SJSA1 (cell line): ENCODE data around the gene MSANTD1. TPM values are rescaled to one million over a fixed set of nuclear protein-coding genes. Genes with fewer than 3 reads are reported as not detected.

Experiments used
- DNase-seq, 2 experiments: peaks; one replicate each; pipeline ENCODE4 v3.0.0-alpha.2; 2015 to 2020; ENCODE audit warnings: low spot score in 2 of 2, low read depth in 1 of 2
- H3K27ac ChIP-seq: fragments of 250-450 bp; sonication (Bioruptor Pico); 2 replicates; pipeline ENCODE4 v1.5.1; 2020; ENCODE audit warnings: mild to moderate bottlenecking, moderate library complexity
- H3K27me3 ChIP-seq: fragments of 250-450 bp; sonication (Bioruptor Pico); replicated peaks from 2 replicates; pipeline ENCODE4 v1.5.1; 2020; ENCODE audit warnings: mild to moderate bottlenecking, moderate library complexity
- H3K36me3 ChIP-seq: fragments of 250-450 bp; sonication (Bioruptor Pico); 2 replicates; pipeline ENCODE4 v1.5.1; 2020; ENCODE audit warnings: mild to moderate bottlenecking
- H3K4me1 ChIP-seq: fragments of 250-450 bp; sonication (Bioruptor Pico); replicated peaks from 2 replicates; pipeline ENCODE4 v1.6.1; 2021; ENCODE audit warnings: mild to moderate bottlenecking
- H3K4me3 ChIP-seq: fragments of 250-450 bp; sonication (Bioruptor Pico); 2 replicates; pipeline ENCODE4 v1.5.1; 2020; ENCODE audit warnings: mild to moderate bottlenecking
- H3K9me3 ChIP-seq: fragments of 250-450 bp; sonication (Bioruptor Pico); replicated peaks from 2 replicates; pipeline ENCODE4 v1.5.1; 2020; ENCODE audit warnings: mild to moderate bottlenecking
- total RNA-seq: library from RNA; depleted of rRNA; stranded (reverse); fragments of >200 nt; shearing (Covaris generic); gene quantifications from 2 replicates; pipeline ENCODE4 v1.2.3, GENCODE V29; 2014

Gene MSANTD1
- total RNA-seq, 1 experiment from 2014 or later: 0.21 TPM

DNA sequence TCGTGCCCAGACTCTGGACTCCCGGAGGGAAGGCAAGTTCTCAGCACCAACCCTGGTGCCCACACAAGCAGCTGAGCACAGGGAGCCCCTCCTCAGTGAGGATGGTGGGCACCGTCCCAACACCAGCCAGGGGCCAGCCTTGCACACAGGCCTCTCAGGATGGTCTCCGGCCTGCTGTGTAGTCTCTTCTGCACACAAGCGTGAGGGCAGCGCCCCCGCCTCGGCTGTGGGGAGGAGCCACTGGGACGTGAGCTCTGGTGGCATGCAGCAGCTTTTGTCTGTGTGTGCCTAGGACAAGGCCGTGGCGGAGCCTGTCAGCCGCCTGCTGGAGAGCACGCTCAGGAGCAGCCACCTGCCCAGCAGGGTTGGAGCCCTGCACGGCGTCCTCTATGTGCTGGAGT lies 16.1 kb upstream of the MSANTD1 start:
- H3K27me3 ChIP-seq: no peaks in the 10 kb centered on the region
- no peaks in the 10 kb centered on the region for H3K9me3 ChIP-seq
- H3K4me3 ChIP-seq: no peak overlapping the region
- no peak overlapping the region for H3K27ac ChIP-seq
- DNase-seq: no peak
- H3K4me1 ChIP-seq: peaks cover 12% of the 10 kb centered on the region
- H3K36me3 ChIP-seq: peaks cover 26% of the 10 kb centered on the region

DNA sequence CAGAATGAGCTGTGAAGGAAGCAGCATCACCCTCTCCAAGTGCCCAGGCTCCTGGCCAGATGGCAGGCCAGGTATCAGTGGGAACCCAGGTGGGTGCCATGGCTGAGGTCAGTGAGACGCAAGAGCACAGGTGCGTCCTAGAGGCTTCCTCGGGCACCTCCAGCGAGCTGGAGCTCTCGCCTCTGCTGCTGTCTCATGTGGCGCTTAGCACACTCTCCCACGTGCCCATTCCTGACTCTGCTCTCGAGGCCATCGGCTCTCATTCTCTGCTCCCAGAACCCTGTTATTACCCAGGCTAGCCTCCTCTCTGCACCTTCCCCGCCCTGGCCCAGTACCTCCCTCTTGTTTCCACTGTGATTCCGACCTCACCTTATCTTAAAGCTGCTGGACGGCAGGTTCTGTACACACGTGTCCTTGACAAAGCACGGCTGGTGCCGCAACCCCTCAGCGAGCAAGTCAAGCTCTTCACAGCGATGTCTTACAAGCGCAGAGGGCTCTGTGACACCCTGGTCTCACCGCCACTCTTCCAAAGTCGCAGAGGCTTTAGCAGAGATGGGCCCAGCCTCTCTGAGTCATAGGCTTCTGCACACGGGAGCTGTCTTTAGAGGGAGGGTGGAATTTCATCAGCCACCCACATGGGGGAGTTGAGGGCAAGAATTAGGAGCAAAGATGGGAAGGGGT lies 15.4 kb upstream of the MSANTD1 start:
- DNase-seq: no peak

DNA sequence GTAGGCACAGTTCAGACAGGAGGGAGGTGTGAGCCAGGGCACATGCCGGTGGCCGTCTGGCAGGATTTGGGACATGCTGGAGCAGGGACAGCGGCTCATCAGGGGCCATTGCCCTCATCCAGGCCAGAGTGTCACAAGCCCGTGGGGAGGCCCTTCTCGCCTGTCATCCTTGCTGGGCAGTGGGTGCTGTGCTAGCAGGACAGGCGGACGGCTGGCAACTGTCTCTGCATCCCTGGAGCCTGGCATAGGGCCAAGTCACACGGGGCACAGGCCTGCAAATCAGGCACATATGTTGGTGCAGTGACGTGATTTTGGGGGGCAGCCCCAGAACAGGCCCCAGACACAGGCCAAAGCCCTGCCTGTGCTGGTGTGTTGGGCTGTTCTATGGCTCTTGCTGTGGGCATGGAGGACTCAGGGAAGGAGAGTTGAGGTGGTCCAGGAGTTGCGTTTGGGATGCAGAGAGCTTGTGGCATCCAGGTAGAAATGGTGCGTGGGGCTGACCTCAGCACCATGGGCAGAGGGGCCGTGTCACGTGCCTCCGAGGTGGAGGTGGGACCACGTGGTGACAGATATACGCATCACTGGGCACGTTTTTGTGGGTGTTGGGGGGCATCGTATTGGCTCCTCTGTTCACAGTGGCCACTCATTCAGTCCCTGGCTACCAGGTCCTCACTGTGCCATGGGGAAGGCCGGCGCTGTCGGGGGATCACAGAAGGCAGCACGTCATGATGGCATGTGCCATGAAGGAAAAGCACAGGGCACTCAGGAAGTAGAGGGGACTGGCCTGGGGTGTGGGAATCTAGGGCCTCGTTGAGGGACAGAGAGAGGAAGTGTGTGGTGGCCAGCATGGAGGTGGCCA lies 14.6 kb upstream of the MSANTD1 start:
- no peak for DNase-seq
- no peak overlapping the region for H3K4me3 ChIP-seq
- H3K36me3 ChIP-seq: peaks cover 22% of the 10 kb centered on the region
- H3K4me1 ChIP-seq: peaks cover 12% of the 10 kb centered on the region
- H3K27ac ChIP-seq: no peak overlapping the region
- no peaks in the 10 kb centered on the region for H3K9me3 ChIP-seq
- no peaks in the 10 kb centered on the region for H3K27me3 ChIP-seq

More for the DNA sequence above, 15.4 kb upstream of the MSANTD1 start:
- H3K4me1 ChIP-seq: peaks cover 12% of the 10 kb centered on the region
- no peaks in the 10 kb centered on the region for H3K27me3 ChIP-seq
- no peaks in the 10 kb centered on the region for H3K9me3 ChIP-seq
- no peak overlapping the region for H3K4me3 ChIP-seq
- peaks cover 26% of the 10 kb centered on the region for H3K36me3 ChIP-seq
- H3K27ac ChIP-seq: no peak overlapping the region

DNA sequence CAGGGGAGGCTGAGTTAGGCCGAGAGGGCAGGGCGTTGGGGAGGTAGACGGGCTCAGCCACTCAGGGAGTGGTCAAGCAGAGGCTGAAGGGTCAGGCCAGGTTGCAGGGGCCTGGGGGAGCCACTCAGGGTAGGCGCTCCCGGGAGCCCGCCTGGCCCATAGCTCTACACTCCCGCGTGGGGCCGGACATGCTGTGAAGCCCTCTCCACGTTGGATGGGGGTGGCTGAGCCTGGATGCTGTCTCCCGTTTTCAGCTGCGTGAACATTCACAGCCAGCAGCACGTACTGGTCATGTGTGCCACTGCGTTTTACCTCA lies 14.0 kb upstream of the MSANTD1 start:
- H3K36me3 ChIP-seq: peaks cover 16% of the 10 kb centered on the region

GRCh38 chr4:3235581-3235980 lies 13.4 kb upstream of the MSANTD1 start:
- Histone ChIP-seq H3K27me3 (no peaks in the 10 kb centered on the region), H3K4me3 (no peak overlapping the region), H3K27ac (no peak overlapping the region), H3K9me3 (no peaks in the 10 kb centered on the region), H3K36me3 (peaks cover 15% of the 10 kb centered on the region), H3K4me1 (peaks cover 12% of the 10 kb centered on the region)
- no peak for DNase-seq

More for the DNA sequence above, 14.0 kb upstream of the MSANTD1 start:
- Histone ChIP-seq H3K27ac (no peak overlapping the region), H3K4me1 (peaks cover 12% of the 10 kb centered on the region), H3K4me3 (no peak overlapping the region), H3K9me3 (no peaks in the 10 kb centered on the region), H3K27me3 (no peaks in the 10 kb centered on the region)
- no peak for DNase-seq

- H3K9me3 ChIP-seq: no peaks in the 10 kb centered on the region
- H3K4me1 ChIP-seq: peaks cover 9% of the 10 kb centered on the region
- DNase-seq: no peak
- peaks cover 9% of the 10 kb centered on the region for H3K36me3 ChIP-seq
- H3K27ac ChIP-seq: no peak overlapping the region
- H3K27me3 ChIP-seq: no peaks in the 10 kb centered on the region
- no peak overlapping the region for H3K4me3 ChIP-seq
Measured at GRCh38 chr4:3236326-3236878, 12.6 kb upstream of the MSANTD1 start.

DNA sequence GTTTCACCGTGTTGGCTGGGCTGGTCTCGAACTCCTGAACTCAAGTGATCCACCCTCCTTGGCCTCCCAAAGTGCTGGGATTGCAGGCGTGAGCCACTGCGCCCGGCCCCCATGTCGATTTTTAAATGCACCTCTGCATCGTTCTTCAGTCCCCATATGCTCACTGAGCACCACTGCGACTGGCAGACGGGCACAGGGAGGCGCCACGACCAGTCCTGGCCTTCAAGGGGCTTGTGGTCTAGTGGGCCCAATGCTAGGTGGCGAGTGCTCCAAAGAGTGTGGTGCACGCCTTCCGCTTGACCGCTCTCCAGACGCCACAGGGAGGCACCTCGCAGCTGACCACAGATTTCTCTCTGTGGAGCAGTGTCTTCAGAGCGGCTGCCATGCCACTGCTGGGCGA lies 11.7 kb upstream of the MSANTD1 start:
- Histone ChIP-seq H3K4me3 (no peak overlapping the region), H3K9me3 (no peaks in the 10 kb centered on the region), H3K4me1 (peaks cover 9% of the 10 kb centered on the region), H3K36me3 (peaks cover 11% of the 10 kb centered on the region), H3K27me3 (no peaks in the 10 kb centered on the region), H3K27ac (no peak overlapping the region)
- no peak for DNase-seq

GRCh38 chr4:3237712-3238560 lies 11.0 kb upstream of the MSANTD1 start:
- DNase-seq: no peak
- H3K27ac ChIP-seq: no peak overlapping the region
- H3K36me3 ChIP-seq: peaks cover 8% of the 10 kb centered on the region; the same call in 1 of the 2 replicates
- peaks cover 9% of the 10 kb centered on the region for H3K4me1 ChIP-seq
- no peaks in the 10 kb centered on the region for H3K27me3 ChIP-seq
- no peak overlapping the region for H3K4me3 ChIP-seq
- H3K9me3 ChIP-seq: no peaks in the 10 kb centered on the region

DNA sequence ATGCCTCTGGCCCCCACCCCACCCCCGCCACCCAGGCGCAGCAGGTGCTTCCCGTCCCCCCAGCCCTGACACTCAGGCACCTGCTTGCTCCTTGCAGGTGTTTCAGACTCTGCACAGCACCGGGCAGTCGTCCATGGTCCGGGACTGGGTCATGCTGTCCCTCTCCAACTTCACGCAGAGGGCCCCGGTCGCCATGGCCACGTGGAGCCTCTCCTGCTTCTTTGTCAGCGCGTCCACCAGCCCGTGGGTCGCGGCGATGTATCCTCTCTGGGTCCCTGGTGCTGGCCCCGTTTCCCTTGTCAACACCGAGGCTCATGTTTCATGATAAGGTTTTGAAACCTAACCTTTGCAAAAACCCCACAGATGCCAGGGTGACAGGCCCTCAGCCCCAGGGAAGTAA lies 10.2 kb upstream of the MSANTD1 start:
- H3K4me3 ChIP-seq: no peak overlapping the region
- no peaks in the 10 kb centered on the region for H3K9me3 ChIP-seq
- H3K27me3 ChIP-seq: no peaks in the 10 kb centered on the region
- no peak for DNase-seq
- H3K27ac ChIP-seq: no peak overlapping the region
- peaks cover 9% of the 10 kb centered on the region for H3K4me1 ChIP-seq
- peaks cover 7% of the 10 kb centered on the region; the same call in 1 of the 2 replicates for H3K36me3 ChIP-seq

DNA sequence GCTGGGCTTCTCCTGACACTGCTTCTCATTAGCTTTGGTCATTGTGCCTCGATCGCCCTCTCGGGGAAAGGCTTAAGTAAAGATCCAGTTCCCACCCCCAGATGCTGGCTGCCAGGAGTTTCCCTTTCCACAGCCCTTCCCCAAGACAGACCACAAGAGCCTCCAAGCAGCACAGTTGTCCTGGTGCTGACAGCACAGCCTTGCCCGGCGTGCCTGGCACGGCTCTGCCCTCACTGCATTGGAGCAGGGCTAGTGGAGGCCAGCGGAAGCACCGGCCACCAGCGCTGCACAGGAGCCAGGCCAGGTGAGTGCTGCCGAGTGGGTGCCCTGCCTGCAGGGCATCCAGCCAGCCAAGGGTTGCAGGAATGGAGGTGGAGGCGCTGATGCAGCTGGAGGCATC lies 9.7 kb upstream of the MSANTD1 start:
- H3K9me3 ChIP-seq: no peaks in the 10 kb centered on the region
- H3K27me3 ChIP-seq: no peaks in the 10 kb centered on the region
- H3K4me1 ChIP-seq: peaks cover 9% of the 10 kb centered on the region
- H3K27ac ChIP-seq: no peak overlapping the region
- no peak for DNase-seq
- H3K4me3 ChIP-seq: no peak overlapping the region
- H3K36me3 ChIP-seq: peaks cover 4% of the 10 kb centered on the region; the same call in 1 of the 2 replicates

DNA sequence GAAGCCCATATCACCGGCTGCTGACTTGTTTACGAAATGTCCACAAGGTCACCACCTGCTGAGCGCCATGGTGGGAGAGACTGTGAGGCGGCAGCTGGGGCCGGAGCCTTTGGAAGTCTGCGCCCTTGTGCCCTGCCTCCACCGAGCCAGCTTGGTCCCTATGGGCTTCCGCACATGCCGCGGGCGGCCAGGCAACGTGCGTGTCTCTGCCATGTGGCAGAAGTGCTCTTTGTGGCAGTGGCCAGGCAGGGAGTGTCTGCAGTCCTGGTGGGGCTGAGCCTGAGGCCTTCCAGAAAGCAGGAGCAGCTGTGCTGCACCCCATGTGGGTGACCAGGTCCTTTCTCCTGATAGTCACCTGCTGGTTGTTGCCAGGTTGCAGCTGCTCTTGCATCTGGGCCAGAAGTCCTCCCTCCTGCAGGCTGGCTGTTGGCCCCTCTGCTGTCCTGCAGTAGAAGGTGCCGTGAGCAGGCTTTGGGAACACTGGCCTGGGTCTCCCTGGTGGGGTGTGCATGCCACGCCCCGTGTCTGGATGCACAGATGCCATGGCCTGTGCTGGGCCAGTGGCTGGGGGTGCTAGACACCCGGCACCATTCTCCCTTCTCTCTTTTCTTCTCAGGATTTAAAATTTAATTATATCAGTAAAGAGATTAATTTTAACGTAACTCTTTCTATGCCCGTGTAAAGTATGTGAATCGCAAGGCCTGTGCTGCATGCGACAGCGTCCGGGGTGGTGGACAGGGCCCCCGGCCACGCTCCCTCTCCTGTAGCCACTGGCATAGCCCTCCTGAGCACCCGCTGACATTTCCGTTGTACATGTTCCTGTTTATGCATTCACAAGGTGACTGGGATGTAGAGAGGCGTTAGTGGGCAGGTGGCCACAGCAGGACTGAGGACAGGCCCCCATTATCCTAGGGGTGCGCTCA lies 8.7 kb upstream of the MSANTD1 start:
- no peak for DNase-seq
- no peaks in the 10 kb centered on the region for H3K27me3 ChIP-seq
- H3K27ac ChIP-seq: no peak overlapping the region
- H3K4me3 ChIP-seq: no peak overlapping the region
- peaks cover 4% of the 10 kb centered on the region; the same call in 1 of the 2 replicates for H3K36me3 ChIP-seq
- no peaks in the 10 kb centered on the region for H3K9me3 ChIP-seq
- H3K4me1 ChIP-seq: peaks cover 9% of the 10 kb centered on the region

- no peak overlapping the region for H3K27ac ChIP-seq
- H3K36me3 ChIP-seq: peaks cover 4% of the 10 kb centered on the region; the same call in 1 of the 2 replicates
- no peaks in the 10 kb centered on the region for H3K9me3 ChIP-seq
- no peaks in the 10 kb centered on the region for H3K27me3 ChIP-seq
- peaks cover 9% of the 10 kb centered on the region for H3K4me1 ChIP-seq
- no peak for DNase-seq
- H3K4me3 ChIP-seq: no peak overlapping the region
Measured at GRCh38 chr4:3240936-3241522, 7.9 kb upstream of the MSANTD1 start.
